Osteocyte (in vitro differentiated cells): ENCODE results near the gene FAM53B. TPM values are rescaled to one million over a fixed set of nuclear protein-coding genes. Genes with fewer than 3 reads are reported as not detected.

Experiments used
- DNase-seq: peaks from one replicate; pipeline ENCODE4 v3.0.0; 2021; ENCODE audit warnings: mixed read lengths; ENCODE audit not compliant: unreplicated experiment; ENCODE audit errors: extremely low spot score
- H3K27ac Mint-ChIP-seq: one replicate; pipeline ENCODE4 v1.8.0; 2021; ENCODE audit warnings: mild to moderate bottlenecking, mixed read lengths; ENCODE audit not compliant: unreplicated experiment
- H3K27me3 Mint-ChIP-seq: one replicate; pipeline ENCODE4 v1.8.0; 2021; ENCODE audit warnings: mixed read lengths; ENCODE audit not compliant: unreplicated experiment
- H3K36me3 Mint-ChIP-seq: one replicate; pipeline ENCODE4 v1.8.0; 2021; ENCODE audit warnings: mixed read lengths; ENCODE audit not compliant: unreplicated experiment
- H3K4me1 Mint-ChIP-seq: one replicate; pipeline ENCODE4 v1.8.0; 2021; ENCODE audit warnings: mixed read lengths; ENCODE audit not compliant: unreplicated experiment
- H3K4me3 Mint-ChIP-seq: one replicate; pipeline ENCODE4 v1.8.0; 2021; ENCODE audit warnings: mild to moderate bottlenecking, moderate library complexity, mixed read lengths; ENCODE audit not compliant: unreplicated experiment
- H3K9me3 Mint-ChIP-seq: one replicate; pipeline ENCODE4 v1.8.0; 2021; ENCODE audit warnings: mixed read lengths; ENCODE audit not compliant: unreplicated experiment
- CTCF ChIP-seq: fragments of 200-600 bp; sonication (generic); IDR thresholded peaks from 2 replicates; pipeline ENCODE4 v1.5.0; 2021; ENCODE audit warnings: antibody characterized with exemption, mild to moderate bottlenecking, moderate library complexity
- total RNA-seq: library from RNA; stranded (reverse); gene quantifications from 2 replicates; pipeline ENCODE4 v1.2.1, GENCODE V29; 2021

Gene FAM53B
- total RNA-seq, 1 donor from 2014 or later = 14.7 TPM

DNA sequence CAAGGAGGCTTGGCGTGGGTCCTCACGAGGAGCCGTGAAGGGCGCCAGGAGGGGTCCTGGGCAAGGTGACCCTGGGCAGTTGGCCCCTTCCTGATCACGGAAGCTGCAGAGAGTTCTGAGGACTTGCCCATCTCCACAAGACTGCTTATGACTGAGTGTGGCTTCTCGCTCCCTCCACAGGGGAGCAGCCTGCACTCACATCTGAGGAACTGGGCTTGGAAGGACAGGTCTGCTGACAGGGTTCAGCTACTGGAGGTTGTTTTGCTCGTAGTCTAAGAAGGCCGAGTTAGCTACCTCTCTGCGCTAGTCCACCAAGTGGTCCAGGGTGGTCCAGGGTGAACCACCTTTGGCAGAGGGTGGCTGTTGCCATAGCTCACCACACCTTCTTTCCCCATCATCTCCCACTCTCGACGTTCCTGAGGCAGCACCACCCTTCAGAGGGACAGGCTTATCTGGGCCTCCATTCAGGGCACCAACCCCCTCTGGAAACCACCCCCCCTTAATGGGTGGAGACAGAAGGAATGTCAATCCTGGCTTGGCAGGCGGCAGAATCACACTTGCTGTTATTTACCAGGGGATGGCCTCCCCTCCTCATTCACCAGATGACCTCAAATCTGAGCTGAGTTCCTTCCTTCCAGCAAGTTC, 38.2 kb downstream of the FAM53B start:
- Mint-ChIP-seq H3K27me3 (no peaks in the 10 kb centered on the region), H3K27ac (no peak overlapping the region), H3K36me3 (peaks cover 3% of the 10 kb centered on the region), H3K4me1 (peaks cover 10% of the 10 kb centered on the region), H3K9me3 (no peaks in the 10 kb centered on the region), H3K4me3 (no peak overlapping the region)
- no peak for DNase-seq
- no peak for TF ChIP-seq CTCF

DNA sequence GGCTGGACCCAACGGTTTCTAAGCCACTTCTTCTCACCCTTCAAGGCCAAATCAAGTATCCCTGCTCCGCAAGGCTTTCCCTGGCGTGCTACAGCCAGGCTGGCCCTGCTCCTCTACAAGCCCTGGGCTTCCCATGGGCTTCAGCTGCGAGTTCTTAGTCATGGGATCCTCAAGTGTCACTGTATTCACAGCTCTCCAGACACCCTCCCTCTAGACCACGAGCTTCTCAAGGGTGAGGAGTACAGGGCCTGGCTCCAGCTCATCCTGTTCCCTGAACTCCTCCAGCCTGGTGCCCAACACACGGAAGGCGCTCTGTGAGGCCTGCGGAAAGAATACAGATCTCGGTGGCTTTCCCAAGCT, 38.8 kb downstream of the FAM53B start:
- H3K27me3 Mint-ChIP-seq = no peaks in the 10 kb centered on the region
- TF ChIP-seq CTCF = no peak
- no peak for DNase-seq
- no peaks in the 10 kb centered on the region for H3K9me3 Mint-ChIP-seq
- H3K4me1 Mint-ChIP-seq = peaks cover 10% of the 10 kb centered on the region
- no peak overlapping the region for H3K27ac Mint-ChIP-seq
- H3K4me3 Mint-ChIP-seq = no peak overlapping the region
- peaks cover 3% of the 10 kb centered on the region for H3K36me3 Mint-ChIP-seq

- no peak for DNase-seq
- no peaks in the 10 kb centered on the region for H3K9me3 Mint-ChIP-seq
- peaks cover 3% of the 10 kb centered on the region for H3K36me3 Mint-ChIP-seq
- H3K27me3 Mint-ChIP-seq = no peaks in the 10 kb centered on the region
- H3K27ac Mint-ChIP-seq = no peak overlapping the region
- peaks cover 10% of the 10 kb centered on the region for H3K4me1 Mint-ChIP-seq
- TF ChIP-seq CTCF = no peak
- no peak overlapping the region for H3K4me3 Mint-ChIP-seq
Observed at GRCh38 chr10:124704428-124705380, 39.5 kb downstream of the FAM53B start.

DNA sequence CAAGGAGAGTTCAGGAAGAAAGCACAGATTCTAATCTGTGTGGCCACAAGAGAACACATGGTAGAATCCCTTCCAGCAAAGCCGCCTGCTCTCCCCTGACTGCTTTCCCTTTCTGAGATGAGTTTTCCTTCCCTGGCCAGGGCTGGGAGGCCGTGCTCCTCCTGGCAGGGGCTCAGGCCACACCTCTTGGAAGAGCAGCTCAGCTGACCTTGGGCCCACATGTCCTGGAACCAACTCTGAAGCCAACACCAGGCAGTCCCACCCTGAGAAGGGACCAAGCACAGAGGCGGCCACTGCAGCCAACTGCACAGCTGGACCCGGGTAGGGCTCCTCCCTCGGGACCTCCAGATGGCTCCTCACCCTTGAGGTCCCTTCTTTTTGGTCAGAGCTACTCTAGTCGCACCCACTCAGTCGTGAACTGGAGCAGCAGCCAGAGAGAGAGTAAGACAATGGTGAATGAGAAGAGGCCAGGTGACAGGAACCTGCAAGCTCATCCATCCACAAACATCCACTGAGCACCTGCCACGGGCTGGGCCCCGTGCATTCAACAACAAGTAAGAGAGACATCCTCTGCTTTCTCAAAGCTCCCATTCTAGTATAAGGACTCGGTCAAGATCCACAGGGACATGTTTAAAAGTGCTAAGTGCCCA, 40.3 kb downstream of the FAM53B start:
- no peak overlapping the region for H3K27ac Mint-ChIP-seq
- no peaks in the 10 kb centered on the region for H3K27me3 Mint-ChIP-seq
- peaks cover 10% of the 10 kb centered on the region for H3K4me1 Mint-ChIP-seq
- peaks cover 3% of the 10 kb centered on the region for H3K36me3 Mint-ChIP-seq
- H3K9me3 Mint-ChIP-seq = no peaks in the 10 kb centered on the region
- TF ChIP-seq CTCF = no peak
- H3K4me3 Mint-ChIP-seq = no peak overlapping the region
- DNase-seq = no peak

DNA sequence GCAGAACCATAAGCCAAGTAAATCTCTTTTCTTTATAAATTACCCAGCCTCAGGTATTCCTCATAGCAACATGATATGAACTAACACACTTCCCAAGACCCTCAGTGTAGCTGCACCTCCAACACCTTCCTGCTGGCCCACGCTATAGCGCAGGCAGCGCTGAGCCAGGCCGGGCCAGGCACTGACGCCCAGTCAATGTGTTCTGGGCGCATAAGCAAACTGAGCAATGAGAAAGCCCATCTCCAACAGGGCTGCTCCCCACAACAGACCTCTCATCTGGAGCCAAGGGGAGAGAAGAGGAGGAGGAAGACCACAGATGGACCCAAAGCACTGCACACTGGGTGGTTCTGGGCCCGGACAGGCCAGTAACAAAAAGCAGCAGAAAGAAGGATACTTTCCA, 40.8 kb downstream of the FAM53B start:
- H3K4me3 Mint-ChIP-seq = no peak overlapping the region
- TF ChIP-seq CTCF = no peak
- no peak overlapping the region for H3K27ac Mint-ChIP-seq
- peaks cover 5% of the 10 kb centered on the region for H3K36me3 Mint-ChIP-seq
- no peaks in the 10 kb centered on the region for H3K9me3 Mint-ChIP-seq
- no peak for DNase-seq
- no peaks in the 10 kb centered on the region for H3K27me3 Mint-ChIP-seq
- peaks cover 10% of the 10 kb centered on the region for H3K4me1 Mint-ChIP-seq
